ENCODE measurements around the gene SIK3.

Gene SIK3

DNA sequence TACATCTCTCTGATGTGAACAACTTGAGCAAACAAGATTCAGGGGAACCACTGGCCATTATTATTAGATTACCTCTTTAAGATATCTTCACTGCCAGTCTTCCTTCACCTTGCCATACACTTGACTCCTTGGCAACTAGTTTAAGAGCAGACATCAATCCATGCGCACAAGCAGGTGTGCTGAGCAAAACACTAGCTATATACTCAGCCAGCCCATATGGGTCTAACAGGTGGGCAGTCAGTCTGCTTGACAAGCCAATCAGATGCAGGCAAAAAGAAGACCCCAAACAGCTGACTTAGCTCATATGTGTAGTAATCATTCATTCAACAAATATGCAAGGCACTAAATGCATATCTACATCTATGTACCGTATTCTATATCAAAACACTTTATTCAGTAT is 101.2 kb downstream of the SIK3 start:
- no peak for DNase-seq

- DNase-seq: no peak
These were observed 104.0 kb downstream of the SIK3 start for GRCh38 chr11:116994195-116994594.

DNA sequence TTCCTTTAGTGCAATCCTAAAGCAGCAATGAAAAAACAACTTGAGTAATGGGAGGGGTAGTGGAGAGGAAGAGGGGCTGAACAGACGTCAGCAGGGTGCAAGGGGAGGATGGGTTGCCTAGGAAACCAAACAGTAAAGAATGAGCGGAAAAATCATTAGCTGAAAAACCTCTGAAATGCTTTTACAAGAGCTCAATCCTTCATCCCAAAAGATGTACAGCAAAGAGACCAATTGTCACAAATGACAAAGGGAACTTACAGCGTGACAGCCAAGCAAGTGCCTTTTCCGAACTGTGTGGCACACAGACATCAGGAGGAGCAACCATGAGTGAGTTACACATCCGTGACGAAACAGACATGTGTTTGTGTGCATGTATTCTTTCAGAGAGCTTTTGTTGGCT is 104.6 kb downstream of the SIK3 start:
- DNase-seq: peak; percentile 76

DNA sequence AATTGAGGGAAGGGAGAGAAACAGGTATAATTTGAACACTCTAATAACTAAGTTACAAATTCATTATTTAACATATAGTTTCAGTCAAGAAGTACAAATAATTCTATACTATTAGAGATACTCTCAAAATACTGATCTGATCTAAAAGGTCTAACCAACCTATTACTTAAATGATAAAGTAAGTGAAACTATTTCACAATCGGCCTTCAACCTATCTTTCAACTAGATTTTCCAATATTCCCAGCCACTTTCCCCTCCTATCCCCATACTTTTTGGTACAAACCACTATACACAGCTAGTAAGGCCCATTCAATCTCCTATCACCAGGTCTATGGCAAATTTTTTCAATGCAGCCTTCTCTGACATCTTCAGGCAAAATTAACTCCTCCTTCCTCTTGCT is 106.7 kb downstream of the SIK3 start:
- DNase-seq: no peak

DNA sequence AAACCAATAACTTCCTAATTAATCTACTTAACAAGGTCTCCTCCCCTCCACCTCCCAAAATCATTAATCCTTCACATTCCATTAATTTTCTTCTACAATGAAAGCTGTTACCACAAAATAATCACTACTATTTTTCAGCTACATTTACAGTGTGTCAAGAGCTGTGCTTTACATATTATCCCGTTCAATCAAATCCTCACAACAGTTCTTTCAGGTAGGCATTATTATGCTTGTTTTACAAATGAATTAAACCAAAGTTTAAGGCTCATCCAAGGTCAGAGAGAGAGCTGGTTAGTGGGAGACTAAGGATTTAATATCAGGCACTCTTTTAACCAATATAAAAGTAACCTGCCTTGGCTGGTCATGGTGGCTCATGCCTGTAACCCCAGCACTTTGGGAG is 107.4 kb downstream of the SIK3 start:
- DNase-seq: no peak

- peak; percentile 52 for DNase-seq
These were observed 108.2 kb downstream of the SIK3 start for GRCh38 chr11:116990061-116990473.

DNA sequence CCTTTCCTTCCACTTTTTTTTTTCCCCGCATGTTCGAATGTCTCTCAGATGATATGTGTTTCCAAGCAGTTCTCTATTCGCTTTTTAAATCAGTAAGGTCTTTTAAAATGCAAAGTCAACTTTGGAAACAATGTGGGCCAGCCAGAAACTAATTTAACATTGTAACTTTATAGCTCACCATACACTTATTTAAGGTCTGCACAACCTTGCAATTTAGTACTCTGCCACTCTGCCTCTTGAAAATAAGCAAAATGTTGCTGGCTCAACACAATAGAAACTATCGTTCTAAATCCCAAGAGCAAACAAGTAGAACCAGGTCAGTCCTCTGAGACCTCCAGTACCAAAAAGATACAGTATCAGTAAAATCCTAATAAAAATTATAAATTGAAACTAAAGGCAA is 109.0 kb downstream of the SIK3 start:
- DNase-seq: no peak

DNA sequence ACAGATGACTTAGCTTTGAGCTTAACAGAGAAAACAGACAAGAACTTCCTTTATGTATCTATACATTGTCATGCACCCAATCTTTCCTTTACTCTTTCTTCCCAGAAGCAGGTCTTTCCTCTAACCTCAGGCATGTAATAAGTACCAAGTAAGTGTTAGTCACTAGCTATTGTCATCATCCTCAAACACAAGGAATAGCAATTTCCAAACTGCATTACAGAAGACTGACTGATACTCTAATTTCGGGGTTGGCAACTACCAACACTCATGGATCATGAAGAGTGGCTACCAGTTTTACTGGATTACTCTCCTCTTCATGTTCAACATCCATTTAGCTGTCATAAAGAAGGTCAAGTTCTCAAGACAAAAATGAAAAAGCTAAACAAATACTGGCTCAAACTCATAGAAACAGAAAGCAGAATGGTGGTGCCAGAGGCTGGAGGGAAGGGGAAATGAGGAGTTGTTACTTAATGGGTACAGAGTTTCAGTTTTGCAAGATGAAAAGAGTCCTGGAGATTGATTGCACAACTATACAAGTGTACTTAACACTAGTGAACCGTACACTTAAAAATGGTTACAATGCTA is 111.6 kb downstream of the SIK3 start:
- no peak for DNase-seq

GRCh38 chr11:116984589-116984988 is 113.6 kb downstream of the SIK3 start:
- no peak for DNase-seq

- DNase-seq: no peak
These were observed 114.0 kb downstream of the SIK3 start for GRCh38 chr11:116984186-116984585.

DNA sequence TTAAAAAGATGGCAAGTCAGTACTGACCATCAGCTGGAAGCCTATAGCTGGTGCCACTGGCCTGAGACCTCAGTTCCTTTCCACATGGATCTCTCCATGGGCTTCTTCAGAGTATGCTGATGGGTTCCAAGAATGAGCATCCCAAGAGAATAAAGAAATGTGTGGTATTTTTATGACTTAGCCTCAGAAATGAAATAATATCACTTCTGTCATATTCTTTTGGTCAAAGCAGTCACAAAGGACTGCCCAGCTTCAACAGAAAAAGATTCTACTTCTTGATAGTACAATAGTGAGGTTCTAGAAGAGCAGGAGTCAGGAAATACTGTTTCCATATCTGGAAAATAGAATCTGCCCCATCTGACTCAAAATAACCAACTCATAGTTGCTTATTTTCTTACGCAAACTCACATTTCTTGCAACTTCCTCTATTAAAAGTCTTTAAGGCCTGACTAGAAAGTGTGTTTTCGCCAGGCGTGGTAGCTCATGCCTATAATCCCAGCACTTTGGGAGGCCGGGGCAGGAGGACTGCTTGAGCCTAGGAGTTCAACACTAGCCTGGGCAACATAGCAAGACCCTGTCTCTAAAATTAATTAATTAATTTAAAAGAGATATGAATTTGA is 116.9 kb downstream of the SIK3 start:
- DNase-seq: no peak

GRCh38 chr11:116980136-116980793 is 118.0 kb downstream of the SIK3 start:
- no peak for DNase-seq

- DNase-seq: no peak
These were observed 121.2 kb downstream of the SIK3 start for GRCh38 chr11:116976941-116977570.

DNA sequence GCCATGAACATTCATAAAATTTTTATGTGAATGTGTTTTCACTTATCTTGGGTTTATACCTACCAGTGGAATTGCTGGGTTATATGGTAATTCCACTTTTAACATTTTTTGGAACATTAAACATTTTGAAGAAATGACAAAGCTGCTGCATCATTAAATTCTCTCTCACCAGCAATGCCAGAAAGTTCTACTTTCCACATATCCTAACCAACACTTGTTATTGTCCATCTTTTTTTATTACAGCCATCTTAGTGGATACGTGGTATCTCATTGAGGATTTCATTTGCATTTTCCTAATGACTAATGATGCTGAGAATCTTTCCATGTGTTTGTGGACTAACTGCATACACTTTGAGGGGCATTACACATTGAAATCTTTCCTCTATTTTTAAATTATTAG is 122.6 kb downstream of the SIK3 start:
- DNase-seq: no peak

DNA sequence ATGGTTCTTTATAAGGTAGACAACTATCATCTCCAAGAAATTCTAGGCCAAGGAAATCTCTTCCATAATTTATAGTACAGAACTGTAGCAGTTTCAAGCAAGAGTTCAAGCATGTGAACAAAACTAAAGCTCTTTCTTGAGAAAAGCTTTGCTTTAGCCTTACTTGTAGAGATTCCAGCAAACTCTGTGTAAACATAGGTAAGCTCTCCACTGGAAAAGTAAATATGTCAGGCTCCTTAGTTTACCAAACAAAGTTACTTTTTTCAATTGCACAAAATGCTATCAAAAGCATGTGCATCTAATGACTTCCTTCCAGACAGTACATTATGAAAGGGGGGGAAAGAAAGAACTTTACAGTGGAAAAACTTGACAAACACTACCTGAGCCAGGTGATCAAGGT is 125.0 kb downstream of the SIK3 start:
- no peak for DNase-seq

DNA sequence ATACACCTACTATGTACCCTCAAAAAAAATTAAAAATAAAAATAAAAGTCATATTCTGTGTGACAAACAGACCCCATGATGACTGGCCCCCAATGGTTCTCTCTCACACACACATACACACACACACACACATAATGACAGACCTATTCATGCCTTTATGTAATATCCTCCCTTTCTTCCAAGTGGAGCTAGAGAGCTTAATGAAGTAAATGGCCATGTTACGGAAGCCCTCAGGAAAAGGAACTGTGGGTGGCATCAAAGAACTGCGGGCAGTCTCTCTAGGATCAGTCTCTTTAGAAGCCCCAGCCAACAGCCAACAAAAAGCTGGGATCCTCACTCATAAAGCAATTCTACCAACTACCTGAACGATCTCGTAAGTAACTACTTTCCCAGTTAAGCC is 125.5 kb downstream of the SIK3 start:
- no peak for DNase-seq

DNA sequence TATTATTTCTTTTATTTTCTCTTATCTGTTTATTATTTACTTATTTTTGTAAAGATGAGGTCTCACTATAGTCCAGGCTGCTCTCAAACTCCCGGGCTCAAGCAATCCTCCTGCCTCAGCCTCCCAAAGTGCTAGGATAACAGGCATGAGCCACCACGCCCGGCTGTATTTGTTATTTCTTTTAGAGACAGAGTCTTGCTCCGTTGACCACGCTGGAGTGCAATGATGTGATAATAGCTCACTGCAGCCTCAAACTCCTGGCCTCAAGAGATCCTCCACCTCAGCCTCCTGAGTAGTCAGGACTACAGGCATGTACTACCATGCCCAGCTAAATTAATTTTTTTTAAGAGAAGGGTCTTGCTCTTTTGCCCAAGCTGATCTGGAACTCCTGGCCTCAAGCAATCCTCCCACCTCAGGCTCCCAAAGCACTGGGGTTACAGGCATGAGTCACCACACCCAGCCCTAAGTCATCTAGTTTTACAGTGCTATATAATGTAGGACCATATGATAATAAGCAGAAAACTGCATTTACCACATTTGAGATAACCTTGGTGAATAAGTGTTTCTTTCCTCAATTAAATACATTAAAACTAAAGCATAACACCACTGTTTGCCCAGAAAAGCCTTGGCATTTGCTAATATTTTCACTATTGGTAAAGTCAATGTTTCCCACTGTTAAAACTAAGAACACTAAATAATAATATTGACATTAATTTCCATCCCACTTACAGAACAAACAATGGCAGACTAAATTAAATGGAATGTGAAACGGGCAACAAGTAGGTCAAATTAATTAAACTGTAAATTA is 127.5 kb downstream of the SIK3 start:
- no peak for DNase-seq

DNA sequence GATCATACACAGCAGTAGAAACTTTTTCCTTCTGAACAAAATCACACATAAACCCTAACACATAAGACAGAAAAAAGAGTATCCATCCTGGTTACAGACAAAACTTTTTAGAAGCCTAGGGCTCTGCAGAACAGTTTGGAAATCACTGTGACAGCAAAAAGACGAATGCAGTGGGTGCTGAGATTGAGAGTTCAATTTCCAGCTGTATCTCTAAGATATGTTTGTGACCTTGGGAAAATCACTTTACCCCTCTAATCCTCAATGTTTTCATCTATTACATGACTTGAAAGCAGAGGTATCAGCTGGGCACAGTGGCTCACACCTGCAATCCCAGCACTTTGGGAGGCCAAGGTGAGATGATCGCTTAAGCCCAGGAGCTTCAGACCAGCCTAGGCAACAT is 128.5 kb downstream of the SIK3 start:
- no peak for DNase-seq

- DNase-seq: no peak
These were observed 134.0 kb downstream of the SIK3 start for GRCh38 chr11:116964269-116964668.

GRCh38 chr11:116963813-116964212 is 134.4 kb downstream of the SIK3 start:
- DNase-seq: no peak

DNA sequence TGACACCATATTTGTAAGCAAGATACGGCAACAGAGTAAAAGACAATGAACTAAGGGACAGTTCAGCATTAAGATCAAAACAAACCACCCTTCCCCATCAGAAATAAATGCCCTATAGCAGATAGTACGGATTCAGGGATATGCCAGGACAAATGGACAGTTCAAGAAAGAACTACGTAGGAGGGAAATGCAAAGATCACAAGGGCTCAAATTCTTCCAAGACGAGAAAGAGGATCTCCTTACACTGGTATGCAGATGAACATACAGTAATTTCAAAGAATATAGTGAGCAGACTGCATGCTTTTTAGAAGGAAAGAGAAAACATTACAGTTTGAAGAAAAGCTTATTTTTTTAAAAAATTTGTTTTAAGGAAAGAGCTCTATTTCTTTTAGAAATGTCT is 136.1 kb downstream of the SIK3 start:
- DNase-seq: no peak

GRCh38 chr11:116960930-116961329 is 137.3 kb downstream of the SIK3 start:
- peak; percentile 50 for DNase-seq

GRCh38 chr11:116958246-116958645 is 140.0 kb downstream of the SIK3 start:
- no peak for DNase-seq

All from left hindlimb (tissue), 1 donor.